ENCODE data around the gene CHTF8.

GRCh38 chr16:69069504-69069903 lies 62.9 kb downstream of the CHTF8 start:
- TF ChIP-seq CTCF (conservative IDR thresholded peaks at IDR 0.05) (no peak), EZH2 (IDR thresholded peaks at IDR 0.05; ENCODE audit: low read depth) (no peak)

Data from PC-9 (cell line).